ENCODE measurements around the gene GAST.

DNA sequence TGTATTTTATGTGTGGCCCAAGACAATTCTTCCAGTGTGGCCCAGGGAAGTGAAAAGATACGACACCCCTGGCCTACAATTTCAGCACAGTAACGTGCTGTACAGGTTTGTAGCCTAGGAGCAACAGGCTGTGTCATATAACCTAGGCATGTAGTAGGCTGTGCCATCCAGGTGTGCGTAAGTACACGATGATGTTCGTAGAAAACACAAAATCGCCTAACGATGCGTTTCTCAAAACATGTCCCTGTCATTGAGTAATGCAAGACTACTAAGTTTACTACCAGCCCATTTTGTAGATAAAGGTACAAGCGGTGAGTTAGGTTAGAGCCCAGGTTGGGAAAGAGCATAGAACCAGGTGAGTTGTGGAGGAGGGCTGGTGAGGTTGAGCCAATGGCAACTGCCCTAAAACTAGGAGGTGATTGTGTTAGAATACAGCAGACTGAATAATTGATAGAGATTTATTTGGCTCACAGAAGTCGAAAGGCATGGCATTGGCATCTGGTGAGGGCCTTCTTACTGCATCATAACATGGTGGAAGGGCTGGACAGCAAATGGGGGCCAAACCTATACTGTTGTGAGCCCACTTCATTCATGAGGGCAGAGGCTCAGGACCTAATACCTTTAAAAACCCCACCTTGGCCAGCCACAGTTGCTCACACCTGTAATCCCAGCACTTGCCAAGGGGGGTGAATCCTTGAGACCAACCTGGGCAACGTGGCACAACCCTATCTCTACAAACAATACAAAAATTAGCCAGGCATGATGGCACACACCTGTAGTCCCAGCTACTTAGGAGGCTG, 19.2 kb upstream of the GAST start:
- TF ChIP-seq, protein P1, sequence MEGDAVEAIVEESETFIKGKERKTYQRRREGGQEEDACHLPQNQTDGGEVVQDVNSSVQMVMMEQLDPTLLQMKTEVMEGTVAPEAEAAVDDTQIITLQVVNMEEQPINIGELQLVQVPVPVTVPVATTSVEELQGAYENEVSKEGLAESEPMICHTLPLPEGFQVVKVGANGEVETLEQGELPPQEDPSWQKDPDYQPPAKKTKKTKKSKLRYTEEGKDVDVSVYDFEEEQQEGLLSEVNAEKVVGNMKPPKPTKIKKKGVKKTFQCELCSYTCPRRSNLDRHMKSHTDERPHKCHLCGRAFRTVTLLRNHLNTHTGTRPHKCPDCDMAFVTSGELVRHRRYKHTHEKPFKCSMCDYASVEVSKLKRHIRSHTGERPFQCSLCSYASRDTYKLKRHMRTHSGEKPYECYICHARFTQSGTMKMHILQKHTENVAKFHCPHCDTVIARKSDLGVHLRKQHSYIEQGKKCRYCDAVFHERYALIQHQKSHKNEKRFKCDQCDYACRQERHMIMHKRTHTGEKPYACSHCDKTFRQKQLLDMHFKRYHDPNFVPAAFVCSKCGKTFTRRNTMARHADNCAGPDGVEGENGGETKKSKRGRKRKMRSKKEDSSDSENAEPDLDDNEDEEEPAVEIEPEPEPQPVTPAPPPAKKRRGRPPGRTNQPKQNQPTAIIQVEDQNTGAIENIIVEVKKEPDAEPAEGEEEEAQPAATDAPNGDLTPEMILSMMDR (IDR thresholded peaks at IDR 0.05; ENCODE audit: insufficient read depth, low read depth, low read length), result no peak
- no peak for TF ChIP-seq EZH2 (IDR thresholded peaks at IDR 0.05; ENCODE audit: insufficient read depth, low read length)

Data from astrocyte (in vitro differentiated cells and primary cell).